Body of pancreas (tissue), 4 donors: Measurements from ENCODE around the gene SEMG2.

Experiments
- POLR2A ChIP-seq, 3 donors: fragments of 450-650 bp; IDR thresholded peaks; one replicate each; pipeline ENCODE4 v1.6.1; 2016; ENCODE audit warnings: antibody characterized with exemption in 3 of 3, mild to moderate bottlenecking in 2 of 3
- TF ChIP-seq, protein P1 (sequence below), 7 experiments: fragments of 450-650 bp in 4 of 7; fragments of 200-600 bp in 3 of 7; sonication (generic) in 3 of 7; IDR thresholded peaks; one replicate each; pipeline ENCODE4 v1.5.1; 2016 to 2019; ENCODE audit warnings: antibody characterized with exemption in 7 of 7

DNA sequence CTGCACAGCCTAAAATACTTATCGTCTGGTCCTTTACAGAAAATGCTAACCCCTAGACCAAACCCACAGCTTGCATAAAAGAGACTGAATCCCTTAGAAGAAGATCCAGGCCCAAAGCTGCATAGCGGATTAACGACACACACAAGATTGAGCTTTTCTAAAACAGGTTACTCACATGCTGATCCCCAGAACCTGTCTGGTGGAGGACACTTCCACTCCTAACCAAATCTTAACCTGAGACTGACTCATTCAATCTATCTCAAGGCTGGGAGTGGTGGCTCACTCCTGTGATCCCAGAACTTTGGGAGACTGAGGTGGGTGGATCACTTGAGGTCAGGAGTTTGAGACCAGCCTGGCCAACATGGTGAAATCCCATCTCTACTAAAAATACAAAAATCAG, 36.0 kb downstream of the SEMG2 start:
- TF ChIP-seq, protein P1, sequence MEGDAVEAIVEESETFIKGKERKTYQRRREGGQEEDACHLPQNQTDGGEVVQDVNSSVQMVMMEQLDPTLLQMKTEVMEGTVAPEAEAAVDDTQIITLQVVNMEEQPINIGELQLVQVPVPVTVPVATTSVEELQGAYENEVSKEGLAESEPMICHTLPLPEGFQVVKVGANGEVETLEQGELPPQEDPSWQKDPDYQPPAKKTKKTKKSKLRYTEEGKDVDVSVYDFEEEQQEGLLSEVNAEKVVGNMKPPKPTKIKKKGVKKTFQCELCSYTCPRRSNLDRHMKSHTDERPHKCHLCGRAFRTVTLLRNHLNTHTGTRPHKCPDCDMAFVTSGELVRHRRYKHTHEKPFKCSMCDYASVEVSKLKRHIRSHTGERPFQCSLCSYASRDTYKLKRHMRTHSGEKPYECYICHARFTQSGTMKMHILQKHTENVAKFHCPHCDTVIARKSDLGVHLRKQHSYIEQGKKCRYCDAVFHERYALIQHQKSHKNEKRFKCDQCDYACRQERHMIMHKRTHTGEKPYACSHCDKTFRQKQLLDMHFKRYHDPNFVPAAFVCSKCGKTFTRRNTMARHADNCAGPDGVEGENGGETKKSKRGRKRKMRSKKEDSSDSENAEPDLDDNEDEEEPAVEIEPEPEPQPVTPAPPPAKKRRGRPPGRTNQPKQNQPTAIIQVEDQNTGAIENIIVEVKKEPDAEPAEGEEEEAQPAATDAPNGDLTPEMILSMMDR (IDR thresholded peaks at IDR 0.05), result no peak
- TF ChIP-seq POLR2A (IDR thresholded peaks at IDR 0.05), result no peak
